Esophagus squamous epithelium (tissue), 5 donors: ENCODE measurements around the gene SLC49A3. TPM values are rescaled to one million over a fixed set of nuclear protein-coding genes. Genes with fewer than 3 reads are reported as not detected.

Experiments
- DNase-seq: peaks from one replicate; lab custom pipeline; 2025; lab: John Stamatoyannopoulos, UW
- H3K27ac ChIP-seq, 4 donors: fragments of 200-600 bp; sonication (generic); one replicate each; pipeline ENCODE4 v1.5.1; 2016 to 2019; ENCODE audit warnings: mild to moderate bottlenecking in 1 of 4
- H3K27me3 ChIP-seq, 4 donors: fragments of 200-600 bp; sonication (generic); 1 replicate in 3 of 4; 2 replicates in 1 of 4; pipeline versions ENCODE4 v1.5.1 to v1.6.0; 2017 to 2021; ENCODE audit warnings: antibody characterized with exemption in 1 of 4
- H3K36me3 ChIP-seq, 3 donors: fragments of 200-600 bp; sonication (generic); one replicate each; pipeline ENCODE4 v1.5.1; 2016 to 2019
- H3K4me1 ChIP-seq, 3 donors: fragments of 200-600 bp; sonication (generic); one replicate each; pipeline ENCODE4 v1.5.1; 2017 to 2019
- H3K4me3 ChIP-seq, 4 donors: fragments of 200-600 bp; sonication (generic); 1 replicate in 3 of 4; 2 replicates in 1 of 4; pipeline ENCODE4 v1.5.1; 2016 to 2019; ENCODE audit warnings: mild to moderate bottlenecking in 2 of 4, moderate library complexity in 1 of 4
- H3K9me3 ChIP-seq, 3 donors: fragments of 200-600 bp; sonication (generic); one replicate each; pipeline ENCODE4 v1.5.1; 2016 to 2019
- POLR2A ChIP-seq, 4 donors: fragments of 450-650 bp; IDR thresholded peaks; one replicate each; pipeline ENCODE4 v1.6.1; 2017; ENCODE audit warnings: antibody characterized with exemption in 4 of 4, mild to moderate bottlenecking in 4 of 4, moderate library complexity in 3 of 4
- WGBS, 2 donors: methylation state at CpG; one replicate each; pipeline ENCODE4 v1.1.5; 2018; 5-methylcytosine and 5-hydroxymethylcytosine counted together
- intact Hi-C: fragments of 100-400 bp; cut with DNase I; formaldehyde crosslinking; loops from one replicate; pipeline ENCODE4 v1.15.0; 2022
- total RNA-seq, 4 donors: library from RNA; depleted of rRNA; stranded (reverse); fragments of >200 nt; gene quantifications; one replicate each; pipeline ENCODE4 v1.1.0, GENCODE V29; 2016
- TF ChIP-seq, protein P1 (sequence below), 6 experiments: fragments of 450-650 bp in 4 of 6; fragments of 200-600 bp in 2 of 6; sonication (generic) in 2 of 6; IDR thresholded peaks; one replicate each; pipeline ENCODE4 v1.5.1; 2016 to 2019; ENCODE audit warnings: antibody characterized with exemption in 6 of 6, mild to moderate bottlenecking in 4 of 6, moderate library complexity in 4 of 6
- donor health status: DM: yes; HTN: yes; CAD: no.

Gene SLC49A3
- total RNA-seq, 4 donors from 2014 or later: 2.5 to 6.5 (median 4.7) TPM

DNA sequence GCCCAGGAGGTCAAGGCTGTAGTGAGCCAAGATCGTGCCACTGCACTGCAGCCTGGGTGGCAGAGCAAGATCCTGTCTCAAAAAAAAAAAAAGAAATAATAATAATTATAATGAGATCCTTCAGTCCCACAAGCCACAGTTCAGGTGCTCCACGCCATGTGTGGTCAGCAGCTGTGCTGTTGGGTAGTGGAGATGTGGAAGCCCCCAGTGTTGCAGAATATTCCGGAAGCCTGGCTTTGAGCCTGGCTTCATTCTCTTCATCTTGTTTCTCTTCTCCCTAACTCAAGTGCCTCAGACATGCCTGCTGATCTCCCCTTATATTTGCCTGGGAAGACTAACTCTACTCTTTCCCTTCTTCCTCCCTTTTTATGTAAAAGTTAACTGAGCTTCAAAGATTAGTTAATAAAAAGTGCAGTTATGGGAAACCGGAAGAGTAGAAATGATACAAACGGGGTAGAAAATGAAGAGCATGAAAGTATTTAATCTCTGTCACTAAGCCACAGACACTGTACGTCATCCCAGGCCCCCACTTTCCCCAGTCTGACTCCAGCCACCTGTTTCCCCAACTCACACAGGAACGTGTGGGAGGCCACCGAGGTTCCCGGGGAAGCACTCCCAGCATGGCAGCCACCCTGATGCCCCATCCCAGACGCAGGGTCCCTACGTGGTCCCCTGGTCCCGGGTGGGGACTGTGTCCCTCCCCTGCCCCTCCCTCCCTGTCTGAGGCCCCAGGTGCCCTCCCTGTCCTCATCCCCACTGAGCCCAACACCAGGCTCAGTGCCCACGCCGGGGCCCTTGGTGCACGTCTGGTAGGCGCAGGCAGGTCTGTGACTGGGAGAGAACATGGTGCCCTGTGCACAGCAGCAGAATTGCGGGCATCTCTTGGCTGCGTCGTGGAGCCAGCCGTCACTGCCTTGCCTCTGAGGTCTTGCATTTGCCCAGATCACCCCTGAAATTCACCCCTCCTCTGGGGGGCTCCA, 40.7 kb upstream of the SLC49A3 start:
- WGBS, 2 donors: 88 to 90% methylated on average over 9 to 12 of the region's 20 CpGs
- peaks cover 0 to 25% (median 0%) of the 10 kb centered on the region in 3 donors for H3K4me1 ChIP-seq
- H3K9me3 ChIP-seq: no peaks in the 10 kb centered on the region
- H3K4me3 ChIP-seq: no peak overlapping the region
- no peak overlapping the region for H3K27ac ChIP-seq
- DNase-seq: no peak
- no peaks in the 10 kb centered on the region for H3K27me3 ChIP-seq
- peaks cover 18 to 59% (median 30%) of the 10 kb centered on the region in 3 donors for H3K36me3 ChIP-seq
- intact Hi-C loops: no loop called here
- TF ChIP-seq POLR2A (IDR thresholded peaks at IDR 0.05): no peak
- TF ChIP-seq, protein P1, sequence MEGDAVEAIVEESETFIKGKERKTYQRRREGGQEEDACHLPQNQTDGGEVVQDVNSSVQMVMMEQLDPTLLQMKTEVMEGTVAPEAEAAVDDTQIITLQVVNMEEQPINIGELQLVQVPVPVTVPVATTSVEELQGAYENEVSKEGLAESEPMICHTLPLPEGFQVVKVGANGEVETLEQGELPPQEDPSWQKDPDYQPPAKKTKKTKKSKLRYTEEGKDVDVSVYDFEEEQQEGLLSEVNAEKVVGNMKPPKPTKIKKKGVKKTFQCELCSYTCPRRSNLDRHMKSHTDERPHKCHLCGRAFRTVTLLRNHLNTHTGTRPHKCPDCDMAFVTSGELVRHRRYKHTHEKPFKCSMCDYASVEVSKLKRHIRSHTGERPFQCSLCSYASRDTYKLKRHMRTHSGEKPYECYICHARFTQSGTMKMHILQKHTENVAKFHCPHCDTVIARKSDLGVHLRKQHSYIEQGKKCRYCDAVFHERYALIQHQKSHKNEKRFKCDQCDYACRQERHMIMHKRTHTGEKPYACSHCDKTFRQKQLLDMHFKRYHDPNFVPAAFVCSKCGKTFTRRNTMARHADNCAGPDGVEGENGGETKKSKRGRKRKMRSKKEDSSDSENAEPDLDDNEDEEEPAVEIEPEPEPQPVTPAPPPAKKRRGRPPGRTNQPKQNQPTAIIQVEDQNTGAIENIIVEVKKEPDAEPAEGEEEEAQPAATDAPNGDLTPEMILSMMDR (IDR thresholded peaks at IDR 0.05): no peak

DNA sequence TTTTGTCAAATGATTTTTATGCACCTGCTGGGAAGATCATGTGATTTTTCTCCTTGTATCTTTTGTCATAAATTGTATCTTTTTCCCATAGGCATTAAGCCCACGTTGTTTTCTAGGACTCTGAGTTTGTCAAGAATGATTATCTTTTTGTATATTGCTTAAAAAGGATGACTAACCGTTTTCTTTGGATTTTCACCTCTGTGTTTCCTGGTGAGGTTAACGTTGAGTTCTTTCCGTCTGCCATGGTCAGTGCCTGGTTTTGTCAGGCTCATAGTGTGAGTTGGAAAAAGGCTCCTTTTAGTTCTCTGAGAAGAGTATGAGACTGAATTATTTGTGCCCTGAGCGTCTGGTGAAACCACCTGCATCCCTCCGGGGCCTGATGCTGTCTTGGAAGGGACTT, 38.6 kb upstream of the SLC49A3 start:
- H3K36me3 ChIP-seq: peaks cover 12 to 59% (median 13%) of the 10 kb centered on the region in 3 donors
- H3K27me3 ChIP-seq: no peaks in the 10 kb centered on the region
- intact Hi-C loops: no loop called here
- H3K27ac ChIP-seq: no peak overlapping the region
- no peaks in the 10 kb centered on the region for H3K9me3 ChIP-seq
- 64 to 66% methylated on average over 5 to 6 of the region's 6 CpGs for WGBS, 2 donors
- DNase-seq: no peak
- TF ChIP-seq POLR2A (IDR thresholded peaks at IDR 0.05): no peak
- TF ChIP-seq, protein P1 (IDR thresholded peaks at IDR 0.05): no peak
- H3K4me1 ChIP-seq: peaks cover 0 to 25% (median 0%) of the 10 kb centered on the region in 3 donors
- H3K4me3 ChIP-seq: no peak overlapping the region

DNA sequence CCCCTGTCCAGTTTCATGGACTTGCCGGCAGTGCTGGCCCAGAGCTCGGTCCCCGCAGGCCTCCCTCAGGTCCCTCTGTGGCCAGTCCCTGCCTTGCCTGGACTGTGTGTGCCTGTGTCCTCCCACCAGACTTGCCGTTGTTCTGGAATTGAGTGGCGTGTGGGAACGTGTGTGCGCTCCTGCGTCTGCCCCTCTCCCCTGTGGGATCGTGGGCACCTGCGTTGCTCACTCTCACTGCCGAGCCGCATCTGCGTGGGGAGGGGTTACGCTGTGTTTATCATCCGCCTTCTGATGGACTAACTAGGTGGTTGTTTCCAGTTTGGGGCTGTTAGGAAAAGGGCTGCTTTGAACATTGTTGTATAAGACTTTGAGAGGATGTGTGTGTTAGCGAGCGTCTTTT, 37.9 kb upstream of the SLC49A3 start:
- intact Hi-C loops: no loop called here
- peaks cover 9 to 59% (median 10%) of the 10 kb centered on the region in 3 donors for H3K36me3 ChIP-seq
- H3K4me3 ChIP-seq: no peak overlapping the region
- 75 to 83% methylated on average over 17 of the region's 17 CpGs for WGBS, 2 donors
- peak overlapping the region in 3 of 4 donors; percentile 29 to 49 (median 34) for H3K27ac ChIP-seq
- no peak for DNase-seq
- H3K4me1 ChIP-seq: peaks cover 0 to 28% (median 0%) of the 10 kb centered on the region in 3 donors
- no peak for TF ChIP-seq POLR2A (IDR thresholded peaks at IDR 0.05)
- TF ChIP-seq, protein P1 (IDR thresholded peaks at IDR 0.05): no peak
- no peaks in the 10 kb centered on the region for H3K27me3 ChIP-seq
- H3K9me3 ChIP-seq: no peaks in the 10 kb centered on the region

DNA sequence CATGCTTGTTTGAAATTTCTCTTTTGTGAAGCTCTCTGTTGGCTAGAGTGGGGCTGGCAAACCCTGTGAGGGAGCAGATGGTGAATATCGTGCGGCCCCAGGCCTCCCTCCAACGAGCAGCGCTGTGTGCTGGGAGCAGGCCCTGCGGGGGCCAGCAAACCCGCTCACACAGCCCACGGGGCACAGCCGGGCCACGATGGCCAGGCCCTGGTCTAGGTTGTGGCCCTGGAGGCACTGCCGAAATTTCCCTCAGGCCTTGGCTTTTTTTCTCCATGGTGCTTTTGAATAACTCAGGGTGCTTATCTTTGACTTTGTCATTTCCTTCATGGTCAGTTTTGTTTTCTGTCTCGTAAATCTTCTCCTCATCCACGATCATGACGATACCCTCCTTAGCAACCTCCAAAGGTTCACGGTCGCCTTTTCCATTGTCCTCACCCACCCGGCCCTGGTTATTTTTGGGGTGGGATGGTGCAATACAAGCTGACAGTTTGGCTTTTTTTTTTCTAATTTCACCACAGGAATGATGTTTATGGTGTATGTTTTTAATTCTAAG, 37.4 kb upstream of the SLC49A3 start:
- intact Hi-C loops: no loop called here
- whole genome bisulfite sequencing, 2 donors: 60 to 73% methylated on average over 12 to 13 of the region's 16 CpGs
- Histone ChIP-seq H3K4me3 (no peak overlapping the region), H3K27me3 (no peaks in the 10 kb centered on the region), H3K36me3 (peaks cover 8 to 58% (median 10%) of the 10 kb centered on the region in 3 donors), H3K27ac (peak overlapping the region in 3 of 4 donors; percentile 34 to 66 (median 53)), H3K9me3 (no peaks in the 10 kb centered on the region), H3K4me1 (peaks cover 2 to 34% (median 3%) of the 10 kb centered on the region in 3 donors)
- DNase-seq: no peak
- TF ChIP-seq, protein P1 (IDR thresholded peaks at IDR 0.05): no peak
- no peak for TF ChIP-seq POLR2A (IDR thresholded peaks at IDR 0.05)
